Measurements from ENCODE around the gene MRM3.

The MRM3 gene

DNA sequence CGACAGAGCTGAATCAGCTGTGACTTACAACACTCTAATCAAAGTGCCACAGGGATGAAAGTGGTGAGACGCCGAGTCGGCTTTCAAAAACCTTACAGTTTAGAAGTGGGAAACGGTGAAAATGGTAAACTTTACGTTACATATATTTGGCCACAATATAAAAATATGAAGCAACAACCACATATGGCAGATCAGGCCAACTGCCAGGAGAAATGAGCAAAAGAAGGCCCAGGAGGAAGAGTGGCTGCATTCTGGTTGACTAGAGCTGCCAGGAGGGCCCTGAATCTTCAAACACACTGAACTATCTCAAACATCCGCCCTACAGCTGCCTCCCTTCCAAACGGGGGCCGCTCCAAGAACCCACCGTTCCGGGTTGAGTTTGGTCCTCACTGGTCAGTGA is 56.3 kb downstream of the MRM3 start:
- Mint-ChIP-seq H3K4me1 (peaks cover 29% of the 10 kb centered on the region), H3K27me3 (ENCODE audit: low read depth, poor library complexity) (no peaks in the 10 kb centered on the region), H3K4me3 (no peak overlapping the region), H3K36me3 (ENCODE audit: low read depth) (peaks cover 66% of the 10 kb centered on the region), H3K27ac (peak overlapping the region; percentile 48), H3K9me3 (peaks cover 34% of the 10 kb centered on the region)
- no peak for DNase-seq
- TF ChIP-seq, protein P1, sequence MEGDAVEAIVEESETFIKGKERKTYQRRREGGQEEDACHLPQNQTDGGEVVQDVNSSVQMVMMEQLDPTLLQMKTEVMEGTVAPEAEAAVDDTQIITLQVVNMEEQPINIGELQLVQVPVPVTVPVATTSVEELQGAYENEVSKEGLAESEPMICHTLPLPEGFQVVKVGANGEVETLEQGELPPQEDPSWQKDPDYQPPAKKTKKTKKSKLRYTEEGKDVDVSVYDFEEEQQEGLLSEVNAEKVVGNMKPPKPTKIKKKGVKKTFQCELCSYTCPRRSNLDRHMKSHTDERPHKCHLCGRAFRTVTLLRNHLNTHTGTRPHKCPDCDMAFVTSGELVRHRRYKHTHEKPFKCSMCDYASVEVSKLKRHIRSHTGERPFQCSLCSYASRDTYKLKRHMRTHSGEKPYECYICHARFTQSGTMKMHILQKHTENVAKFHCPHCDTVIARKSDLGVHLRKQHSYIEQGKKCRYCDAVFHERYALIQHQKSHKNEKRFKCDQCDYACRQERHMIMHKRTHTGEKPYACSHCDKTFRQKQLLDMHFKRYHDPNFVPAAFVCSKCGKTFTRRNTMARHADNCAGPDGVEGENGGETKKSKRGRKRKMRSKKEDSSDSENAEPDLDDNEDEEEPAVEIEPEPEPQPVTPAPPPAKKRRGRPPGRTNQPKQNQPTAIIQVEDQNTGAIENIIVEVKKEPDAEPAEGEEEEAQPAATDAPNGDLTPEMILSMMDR (IDR thresholded peaks at IDR 0.05): no peak

DNA sequence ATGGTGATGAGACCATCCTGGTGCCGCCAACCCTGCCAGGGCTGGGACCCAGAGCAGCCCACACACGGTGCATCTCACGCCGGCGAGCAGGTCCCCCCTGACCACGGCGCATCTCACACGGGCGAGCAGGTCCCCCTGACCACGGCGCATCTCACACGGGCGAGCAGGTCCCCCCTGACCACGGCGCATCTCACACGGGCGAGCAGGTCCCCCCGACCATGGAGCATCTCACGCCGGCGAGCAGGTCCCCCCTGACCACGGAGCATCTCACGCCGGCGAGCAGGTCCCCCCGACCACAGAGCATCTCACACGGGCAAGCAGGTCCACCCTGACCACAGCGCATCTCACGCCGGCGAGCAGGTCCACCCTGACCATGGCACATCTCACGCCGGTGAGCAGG is 59.2 kb downstream of the MRM3 start:
- DNase-seq: no peak
- no peak overlapping the region for H3K4me3 Mint-ChIP-seq
- TF ChIP-seq, protein P1 (IDR thresholded peaks at IDR 0.05): no peak
- peaks cover 39% of the 10 kb centered on the region for H3K4me1 Mint-ChIP-seq
- no peak overlapping the region for H3K27ac Mint-ChIP-seq
- H3K9me3 Mint-ChIP-seq: peaks cover 16% of the 10 kb centered on the region
- H3K27me3 Mint-ChIP-seq (ENCODE audit: low read depth, poor library complexity): no peaks in the 10 kb centered on the region
- H3K36me3 Mint-ChIP-seq (ENCODE audit: low read depth): peaks cover 60% of the 10 kb centered on the region

All from nephron progenitor cell (in vitro differentiated cells).